Measurements from ENCODE around the gene TNNC1.

DNA sequence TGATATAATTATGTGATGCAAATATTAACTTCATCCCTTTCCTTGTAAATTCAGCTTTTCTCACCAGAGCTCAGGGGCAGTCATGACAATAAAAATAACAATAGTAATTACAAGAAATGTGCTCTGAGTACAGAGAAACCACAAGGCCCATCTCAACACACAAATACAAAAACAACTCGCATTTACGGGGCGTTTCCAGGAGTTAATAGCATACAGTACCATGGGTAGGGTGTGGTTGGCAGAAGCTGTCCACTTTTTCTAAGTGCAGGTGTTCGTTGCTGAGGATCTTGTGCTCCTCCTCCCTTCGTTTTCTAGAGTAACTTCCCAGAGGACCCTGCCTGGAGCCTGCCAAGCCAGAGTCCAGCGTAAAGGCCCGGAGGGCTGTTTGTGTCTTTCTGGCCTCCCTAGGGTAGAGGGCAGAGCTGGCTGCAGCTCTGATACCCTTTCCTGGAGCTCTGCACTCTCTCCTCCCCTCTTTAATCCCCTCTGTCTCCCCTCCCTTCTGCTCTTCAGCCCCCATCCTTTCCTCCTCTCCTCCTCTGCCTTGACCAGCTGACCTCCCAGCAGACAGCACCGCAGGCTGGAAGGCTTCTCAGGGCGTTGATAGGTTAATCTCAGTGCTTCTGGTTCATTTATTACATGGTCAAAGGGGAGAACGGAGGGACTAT is 20.4 kb downstream of the TNNC1 start:
- TF ChIP-seq, protein P1, sequence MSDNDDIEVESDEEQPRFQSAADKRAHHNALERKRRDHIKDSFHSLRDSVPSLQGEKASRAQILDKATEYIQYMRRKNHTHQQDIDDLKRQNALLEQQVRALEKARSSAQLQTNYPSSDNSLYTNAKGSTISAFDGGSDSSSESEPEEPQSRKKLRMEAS (IDR thresholded peaks at IDR 0.05; ENCODE audit: low read depth, low read length): no peak
- no peak for TF ChIP-seq ESRRA (IDR thresholded peaks at IDR 0.05; ENCODE audit: low read length)
- TF ChIP-seq, protein P2, sequence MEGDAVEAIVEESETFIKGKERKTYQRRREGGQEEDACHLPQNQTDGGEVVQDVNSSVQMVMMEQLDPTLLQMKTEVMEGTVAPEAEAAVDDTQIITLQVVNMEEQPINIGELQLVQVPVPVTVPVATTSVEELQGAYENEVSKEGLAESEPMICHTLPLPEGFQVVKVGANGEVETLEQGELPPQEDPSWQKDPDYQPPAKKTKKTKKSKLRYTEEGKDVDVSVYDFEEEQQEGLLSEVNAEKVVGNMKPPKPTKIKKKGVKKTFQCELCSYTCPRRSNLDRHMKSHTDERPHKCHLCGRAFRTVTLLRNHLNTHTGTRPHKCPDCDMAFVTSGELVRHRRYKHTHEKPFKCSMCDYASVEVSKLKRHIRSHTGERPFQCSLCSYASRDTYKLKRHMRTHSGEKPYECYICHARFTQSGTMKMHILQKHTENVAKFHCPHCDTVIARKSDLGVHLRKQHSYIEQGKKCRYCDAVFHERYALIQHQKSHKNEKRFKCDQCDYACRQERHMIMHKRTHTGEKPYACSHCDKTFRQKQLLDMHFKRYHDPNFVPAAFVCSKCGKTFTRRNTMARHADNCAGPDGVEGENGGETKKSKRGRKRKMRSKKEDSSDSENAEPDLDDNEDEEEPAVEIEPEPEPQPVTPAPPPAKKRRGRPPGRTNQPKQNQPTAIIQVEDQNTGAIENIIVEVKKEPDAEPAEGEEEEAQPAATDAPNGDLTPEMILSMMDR (IDR thresholded peaks at IDR 0.05 in 2 of 3, conservative IDR thresholded peaks at IDR 0.05 in 1 of 3; ENCODE audit: control insufficient read depth in 2 of 3, extremely low read depth in 1 of 3, insufficient read depth in 1 of 3, low read depth in 3 of 3, low read length in 3 of 3): no peak
- TF ChIP-seq STAT1 (conservative IDR thresholded peaks at IDR 0.05): no peak
- TF ChIP-seq TAF1 (IDR thresholded peaks at IDR 0.05; ENCODE audit: borderline replicate concordance, low read depth, low read length): no peak
- no peak for TF ChIP-seq POLR2AphosphoS5 (IDR thresholded peaks at IDR 0.05; ENCODE audit: low read length)
- TF ChIP-seq EED (IDR thresholded peaks at IDR 0.05; ENCODE audit: low read depth): no peak
- TF ChIP-seq TCF12 (IDR thresholded peaks at IDR 0.05; ENCODE audit: low read depth, low read length): no peak
